AG10803 (cell line): ENCODE measurements around the gene GULP1.

Source experiments
- DNase-seq: peaks from one replicate; pipeline ENCODE4 v3.0.0; 2010; ENCODE audit warnings: low read depth
- H3K4me3 ChIP-seq: 2 replicates; pipeline ENCODE4 v1.5.1; 2011; ENCODE audit warnings: mild to moderate bottlenecking, low read length, control low read depth
- CTCF ChIP-seq: conservative IDR thresholded peaks from 2 replicates; pipeline ENCODE4 v1.5.1; 2011; ENCODE audit warnings: mild to moderate bottlenecking, low read length, control low read depth, inconsistent platforms

Gene GULP1

GRCh38 chr2:188332619-188333018 lies 40.9 kb downstream of the GULP1 start:
- DNase-seq: no peak
- H3K4me3 ChIP-seq: no peak overlapping the region

GRCh38 chr2:188333751-188334524 lies 42.3 kb downstream of the GULP1 start:
- DNase-seq: peak; percentile 3
- no peak overlapping the region for H3K4me3 ChIP-seq
- no peak for TF ChIP-seq CTCF

More at GRCh38 chr2:188332619-188333018, 40.9 kb downstream of the GULP1 start:
- no peak for TF ChIP-seq CTCF

GRCh38 chr2:188338463-188338862 lies 46.8 kb downstream of the GULP1 start:
- no peak for DNase-seq
- H3K4me3 ChIP-seq: no peak overlapping the region
- TF ChIP-seq CTCF: no peak

GRCh38 chr2:188340257-188340656 lies 48.6 kb downstream of the GULP1 start:
- no peak for TF ChIP-seq CTCF
- no peak overlapping the region for H3K4me3 ChIP-seq
- no peak for DNase-seq

GRCh38 chr2:188345020-188345419 lies 53.3 kb downstream of the GULP1 start:
- no peak overlapping the region for H3K4me3 ChIP-seq
- DNase-seq: no peak
- TF ChIP-seq CTCF: no peak

- no peak overlapping the region for H3K4me3 ChIP-seq
- peak; percentile 15 for DNase-seq
- TF ChIP-seq CTCF: no peak
Observed at GRCh38 chr2:188345426-188345825, 53.8 kb downstream of the GULP1 start.

GRCh38 chr2:188345831-188346458 lies 54.3 kb downstream of the GULP1 start:
- DNase-seq: no peak
- no peak overlapping the region for H3K4me3 ChIP-seq
- TF ChIP-seq CTCF: no peak
